Activated naive CD4-positive, alpha-beta T cell treated with anti-CD3 and anti-CD28 coated beads, Interleukin-2, amount 50 U/mL, for 24 hours (primary cell): ENCODE data around the gene FLACC1.

ENCODE experiments used
- H3K27ac Mint-ChIP-seq: one replicate; pipeline ENCODE4 v1.8.0; 2021; ENCODE audit warnings: mild to moderate bottlenecking, mixed read lengths
- H3K27me3 Mint-ChIP-seq: one replicate; pipeline ENCODE4 v1.8.0; 2021; ENCODE audit warnings: mixed read lengths
- H3K36me3 Mint-ChIP-seq: one replicate; pipeline ENCODE4 v1.8.0; 2021; ENCODE audit warnings: mixed read lengths
- H3K4me1 Mint-ChIP-seq: one replicate; pipeline ENCODE4 v1.8.0; 2021; ENCODE audit warnings: mixed read lengths
- H3K4me3 Mint-ChIP-seq: one replicate; pipeline ENCODE4 v1.8.0; 2021; ENCODE audit warnings: mild to moderate bottlenecking, mixed read lengths
- H3K9me3 Mint-ChIP-seq: one replicate; pipeline ENCODE4 v1.8.0; 2021; ENCODE audit warnings: mixed read lengths

FLACC1 gene

DNA sequence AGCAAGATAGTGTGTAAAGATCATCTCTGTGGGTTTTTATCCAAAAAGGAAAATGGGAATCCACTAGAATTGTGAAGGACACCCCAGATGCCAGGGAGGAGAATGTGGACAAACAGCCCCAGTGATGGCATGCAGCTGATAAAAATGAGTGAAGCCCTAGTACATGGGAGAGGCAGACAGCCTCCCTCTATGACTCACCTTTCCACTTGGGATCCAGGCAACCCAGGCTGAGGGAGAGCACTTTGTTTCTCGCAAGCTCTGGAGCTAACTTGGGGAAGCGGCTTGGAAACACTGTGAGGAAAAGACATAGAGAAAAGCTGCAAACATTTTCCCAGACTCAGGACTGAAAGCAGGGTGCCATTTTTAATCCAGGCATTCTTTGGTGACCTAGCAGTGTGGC is 5.3 kb upstream of the FLACC1 start:
- H3K27ac Mint-ChIP-seq = no peak overlapping the region
- H3K27me3 Mint-ChIP-seq = no peaks in the 10 kb centered on the region
- peaks cover 6% of the 10 kb centered on the region for H3K9me3 Mint-ChIP-seq
- peaks cover 48% of the 10 kb centered on the region for H3K4me1 Mint-ChIP-seq
- no peak overlapping the region for H3K4me3 Mint-ChIP-seq
- peaks cover 33% of the 10 kb centered on the region for H3K36me3 Mint-ChIP-seq

DNA sequence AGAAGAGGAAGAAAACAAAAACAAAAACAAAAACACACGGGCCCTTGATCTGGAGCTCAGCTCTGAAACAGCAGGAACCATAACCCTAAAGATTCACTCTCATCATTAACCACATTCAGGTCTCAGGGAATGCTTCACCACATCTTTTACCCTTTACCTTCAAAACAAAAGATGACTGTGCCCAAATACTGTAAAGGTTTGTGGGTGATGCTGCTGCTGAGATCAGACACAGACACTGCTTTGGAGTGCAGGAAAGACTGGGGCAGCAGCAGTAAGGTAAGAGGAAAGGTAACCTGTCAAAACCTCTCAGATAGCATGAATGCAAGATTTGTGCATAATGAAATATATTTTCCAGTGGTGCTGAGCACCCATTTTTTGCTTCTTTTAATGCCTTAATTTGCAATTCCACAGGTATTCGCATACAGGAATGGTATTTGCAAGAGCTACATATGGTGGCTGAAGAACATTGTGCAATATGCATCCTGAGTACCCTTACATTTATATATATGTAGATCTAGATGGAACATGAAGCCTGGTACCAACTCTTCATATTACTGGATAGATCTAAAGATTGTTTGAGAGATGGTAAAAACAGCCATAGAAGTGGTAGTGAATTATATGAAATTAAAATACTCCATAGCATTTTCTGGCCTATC is 4.1 kb upstream of the FLACC1 start:
- Mint-ChIP-seq H3K4me3 (no peak overlapping the region), H3K27me3 (no peaks in the 10 kb centered on the region)

DNA sequence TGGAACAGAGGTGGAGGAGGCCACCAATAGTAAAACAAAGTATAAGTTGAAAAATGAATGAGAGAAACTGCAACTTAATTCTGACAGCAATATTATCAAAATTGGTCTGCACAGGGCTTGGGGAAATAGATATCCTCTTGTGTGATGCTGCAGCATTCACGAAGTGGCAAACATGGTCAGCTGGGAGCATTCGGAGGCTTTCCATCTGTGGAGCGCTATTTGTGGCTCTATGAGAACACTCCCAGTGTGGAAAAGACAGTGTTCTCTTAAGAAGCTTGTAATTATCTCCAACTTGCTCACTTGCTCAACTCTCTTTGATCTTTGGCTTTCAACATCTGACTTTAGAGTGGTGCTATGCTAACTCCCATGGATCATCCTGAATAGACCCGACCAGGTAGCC is 3.1 kb upstream of the FLACC1 start:
- Mint-ChIP-seq H3K27me3 (no peaks in the 10 kb centered on the region), H3K9me3 (no peaks in the 10 kb centered on the region), H3K4me3 (peak overlapping the region; percentile 30), H3K36me3 (peaks cover 19% of the 10 kb centered on the region), H3K4me1 (peaks cover 48% of the 10 kb centered on the region), H3K27ac (no peak overlapping the region)

More for the DNA sequence above, 4.1 kb upstream of the FLACC1 start:
- Mint-ChIP-seq H3K27ac (peak overlapping the region; percentile 4), H3K36me3 (peaks cover 24% of the 10 kb centered on the region), H3K4me1 (peaks cover 48% of the 10 kb centered on the region), H3K9me3 (no peaks in the 10 kb centered on the region)

DNA sequence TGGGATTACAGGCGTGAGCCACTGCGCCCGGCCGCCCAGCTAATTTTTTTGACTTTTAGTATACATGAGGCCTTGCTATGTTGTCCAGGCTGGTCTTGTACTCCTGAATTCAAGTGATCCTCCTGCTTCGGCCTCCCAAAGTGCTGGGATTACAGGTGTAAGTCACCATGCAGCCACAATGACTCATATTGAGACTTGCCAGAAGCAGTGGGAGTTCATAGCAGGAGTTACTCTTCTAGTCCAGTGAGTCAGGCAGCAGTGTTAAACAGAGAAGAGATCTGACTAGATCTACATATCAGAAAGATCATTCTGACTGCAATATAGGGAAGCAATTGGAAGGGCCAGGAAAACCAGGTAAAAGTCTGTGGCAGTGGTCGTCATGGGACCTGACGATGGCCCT is 1.5 kb upstream of the FLACC1 start:
- peaks cover 12% of the 10 kb centered on the region for H3K36me3 Mint-ChIP-seq
- H3K4me1 Mint-ChIP-seq = peaks cover 40% of the 10 kb centered on the region
- H3K9me3 Mint-ChIP-seq = no peaks in the 10 kb centered on the region
- peak overlapping the region; percentile 23 for H3K4me3 Mint-ChIP-seq
- peak overlapping the region; percentile 14 for H3K27ac Mint-ChIP-seq
- no peaks in the 10 kb centered on the region for H3K27me3 Mint-ChIP-seq

DNA sequence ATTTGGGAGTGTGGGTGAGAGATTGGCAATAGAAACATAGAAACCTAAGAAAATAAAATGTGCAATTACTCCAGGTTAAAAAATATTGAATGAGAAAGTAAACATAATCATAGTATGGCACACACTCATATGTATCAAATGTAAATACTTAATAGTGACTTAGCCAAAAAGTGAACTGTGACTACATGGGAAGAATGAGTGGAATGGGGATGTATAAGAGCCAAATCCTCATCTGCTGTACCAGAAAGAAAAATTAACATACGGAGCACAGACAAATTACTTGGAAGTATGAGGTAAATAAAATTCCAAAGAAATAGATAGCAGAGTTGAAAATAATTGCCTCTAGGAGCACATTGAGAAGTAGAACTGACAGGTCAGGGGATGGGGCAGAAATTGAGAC is 4.0 kb downstream of the FLACC1 start:
- peaks cover 5% of the 10 kb centered on the region for H3K36me3 Mint-ChIP-seq
- no peak overlapping the region for H3K27ac Mint-ChIP-seq
- no peak overlapping the region for H3K4me3 Mint-ChIP-seq
- no peaks in the 10 kb centered on the region for H3K9me3 Mint-ChIP-seq
- H3K4me1 Mint-ChIP-seq = no peaks in the 10 kb centered on the region
- H3K27me3 Mint-ChIP-seq = no peaks in the 10 kb centered on the region

DNA sequence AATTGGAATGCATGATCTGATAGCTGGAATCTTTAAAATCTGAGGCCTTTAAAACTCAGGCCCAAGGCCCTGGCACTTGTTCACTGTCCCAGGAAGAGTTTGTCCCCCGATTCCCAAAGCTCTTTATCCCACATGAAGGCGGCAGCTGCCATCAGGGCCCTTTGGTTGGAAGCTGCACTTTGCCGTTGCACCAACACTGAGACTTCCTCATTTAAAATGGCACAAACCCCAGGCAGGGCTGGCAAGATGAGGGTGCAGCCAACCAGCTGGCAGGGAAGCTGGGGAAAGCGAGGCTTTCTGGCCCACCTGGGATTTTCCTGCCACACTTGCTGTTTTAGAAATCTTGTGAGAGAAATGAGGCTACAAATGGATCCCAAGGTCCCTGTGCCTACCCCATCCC is 6.3 kb downstream of the FLACC1 start:
- Mint-ChIP-seq H3K4me3 (no peak overlapping the region), H3K27ac (no peak overlapping the region), H3K27me3 (no peaks in the 10 kb centered on the region), H3K36me3 (peaks cover 7% of the 10 kb centered on the region), H3K4me1 (no peaks in the 10 kb centered on the region), H3K9me3 (no peaks in the 10 kb centered on the region)

DNA sequence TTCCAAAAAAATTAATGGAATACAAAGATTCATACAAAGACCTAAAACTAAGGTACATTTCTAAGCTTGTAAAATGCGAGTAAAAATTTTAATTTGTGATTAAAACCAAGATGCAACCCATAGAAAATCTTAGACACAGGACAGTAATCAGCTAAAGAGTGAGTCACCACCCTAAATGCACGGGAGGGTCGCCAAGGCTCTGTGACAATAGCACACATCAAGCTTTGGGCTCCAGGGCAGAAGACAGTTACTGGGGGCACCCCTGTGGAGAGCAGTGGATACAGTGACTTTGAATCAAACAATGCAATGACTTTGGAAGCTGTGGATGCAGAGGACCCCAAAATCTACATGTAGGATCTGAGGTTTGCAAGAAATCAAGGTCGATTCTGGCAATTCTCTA is 7.5 kb downstream of the FLACC1 start:
- Mint-ChIP-seq H3K9me3 (no peaks in the 10 kb centered on the region), H3K4me1 (no peaks in the 10 kb centered on the region), H3K27ac (no peak overlapping the region), H3K27me3 (no peaks in the 10 kb centered on the region), H3K36me3 (peaks cover 9% of the 10 kb centered on the region), H3K4me3 (no peak overlapping the region)

DNA sequence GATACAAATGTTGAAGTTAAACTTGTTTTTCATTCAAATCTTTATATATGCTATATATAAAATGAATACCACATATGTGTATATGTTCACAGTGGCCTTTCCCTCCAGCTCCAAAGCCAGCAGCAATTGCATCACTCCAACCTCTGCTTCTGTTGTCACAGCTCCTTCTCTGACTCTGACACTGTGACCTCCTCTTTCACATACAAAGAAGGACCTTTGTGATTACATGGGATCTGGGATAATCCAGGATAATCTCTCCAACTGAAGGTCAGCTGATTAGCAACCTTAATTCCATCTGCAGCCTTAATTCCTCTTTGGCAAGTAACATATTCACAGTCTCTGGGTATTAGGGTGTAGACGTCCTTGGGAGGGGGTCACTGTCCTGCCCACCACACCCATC is 8.4 kb downstream of the FLACC1 start:
- Mint-ChIP-seq H3K9me3 (no peaks in the 10 kb centered on the region), H3K4me1 (no peaks in the 10 kb centered on the region), H3K4me3 (no peak overlapping the region), H3K27me3 (no peaks in the 10 kb centered on the region), H3K36me3 (peaks cover 12% of the 10 kb centered on the region), H3K27ac (no peak overlapping the region)

DNA sequence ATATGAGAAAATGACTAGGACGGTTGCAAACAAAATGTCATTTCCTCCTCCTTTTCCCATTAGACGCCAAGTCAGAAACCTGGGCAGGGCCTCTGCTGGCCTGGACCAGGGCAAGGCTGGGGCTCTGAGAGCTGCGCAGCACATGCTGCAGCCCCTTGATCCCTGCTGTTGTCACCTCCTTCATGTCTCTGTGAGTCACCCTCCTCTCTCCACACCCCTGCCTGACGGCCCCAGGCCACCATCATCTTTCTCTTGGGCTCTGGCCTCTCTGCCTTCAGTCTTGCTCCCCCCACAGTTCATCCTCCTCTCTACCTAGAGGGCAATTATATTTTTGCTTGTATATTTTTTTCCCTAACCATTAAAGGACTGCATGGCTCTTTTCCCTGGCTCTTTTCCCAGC is 10.0 kb downstream of the FLACC1 start:
- Mint-ChIP-seq H3K4me3 (no peak overlapping the region), H3K36me3 (peaks cover 20% of the 10 kb centered on the region), H3K9me3 (no peaks in the 10 kb centered on the region), H3K27ac (no peak overlapping the region), H3K27me3 (no peaks in the 10 kb centered on the region), H3K4me1 (no peaks in the 10 kb centered on the region)

DNA sequence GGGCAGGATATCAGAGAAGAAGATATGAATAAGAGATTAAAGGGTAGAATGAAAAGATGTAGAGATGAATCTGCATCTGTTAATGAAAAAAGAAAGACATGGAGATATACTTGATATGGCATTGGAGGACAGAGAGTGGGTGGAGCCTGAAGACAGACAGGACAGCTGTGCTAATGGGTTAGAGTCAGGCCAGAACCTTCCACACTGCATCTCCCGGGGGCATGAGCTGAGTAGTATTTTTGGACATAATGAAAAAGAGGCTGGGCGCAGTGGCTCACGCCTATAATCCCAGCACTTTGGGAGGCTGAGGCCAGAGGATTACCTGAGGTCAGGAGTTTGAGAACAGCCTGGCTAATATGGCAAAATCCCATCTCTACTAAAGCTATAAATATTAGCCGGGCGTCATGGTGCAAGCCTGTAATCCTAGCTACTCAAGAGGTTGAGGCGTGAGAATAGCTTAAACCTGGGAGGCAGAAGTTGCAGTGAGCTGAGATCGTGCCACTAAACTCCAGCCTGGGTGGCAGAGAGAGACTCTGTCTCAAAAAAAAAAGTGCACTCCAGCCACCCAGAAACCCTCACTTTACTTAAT is 11.4 kb downstream of the FLACC1 start:
- H3K27me3 Mint-ChIP-seq = no peaks in the 10 kb centered on the region
- no peaks in the 10 kb centered on the region for H3K4me1 Mint-ChIP-seq
- H3K9me3 Mint-ChIP-seq = peaks cover 5% of the 10 kb centered on the region
- no peak overlapping the region for H3K4me3 Mint-ChIP-seq
- peaks cover 27% of the 10 kb centered on the region for H3K36me3 Mint-ChIP-seq
- no peak overlapping the region for H3K27ac Mint-ChIP-seq

DNA sequence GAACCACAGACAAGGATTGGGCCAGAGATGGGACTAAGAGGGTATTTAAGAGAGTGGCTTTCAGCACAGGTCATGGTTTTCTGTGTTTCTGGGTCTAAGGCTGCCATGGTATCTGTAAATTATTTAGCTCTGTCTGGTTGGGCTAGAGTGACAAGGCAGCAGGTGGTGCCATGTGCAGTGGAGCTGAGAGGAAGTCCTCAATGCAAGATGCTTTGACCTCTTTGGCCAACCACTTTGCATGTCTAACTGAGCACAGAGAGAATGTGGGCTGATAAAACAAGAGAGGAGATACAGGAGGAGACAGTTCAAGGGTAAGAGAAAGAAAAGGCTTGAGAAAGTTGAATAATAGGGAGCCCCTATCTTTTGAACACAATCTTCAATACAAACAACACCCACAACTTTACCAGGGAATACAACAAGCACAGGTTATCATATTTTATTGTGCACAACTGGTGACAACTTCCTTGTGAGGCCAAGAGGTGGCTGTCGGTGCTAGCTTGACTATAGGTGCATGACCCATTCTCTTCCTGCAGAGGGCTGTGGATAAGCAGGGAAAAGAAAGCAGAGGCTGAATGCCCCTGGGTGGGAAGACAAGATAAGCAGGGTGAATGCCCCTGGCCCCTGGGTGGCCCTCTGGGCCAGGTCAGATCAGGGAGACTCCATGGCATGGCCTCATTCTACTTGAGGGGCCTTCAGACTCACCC is 12.3 kb downstream of the FLACC1 start:
- Mint-ChIP-seq H3K4me3 (no peak overlapping the region), H3K36me3 (peaks cover 31% of the 10 kb centered on the region), H3K4me1 (peaks cover 4% of the 10 kb centered on the region), H3K27ac (no peak overlapping the region), H3K27me3 (no peaks in the 10 kb centered on the region), H3K9me3 (peaks cover 9% of the 10 kb centered on the region)

DNA sequence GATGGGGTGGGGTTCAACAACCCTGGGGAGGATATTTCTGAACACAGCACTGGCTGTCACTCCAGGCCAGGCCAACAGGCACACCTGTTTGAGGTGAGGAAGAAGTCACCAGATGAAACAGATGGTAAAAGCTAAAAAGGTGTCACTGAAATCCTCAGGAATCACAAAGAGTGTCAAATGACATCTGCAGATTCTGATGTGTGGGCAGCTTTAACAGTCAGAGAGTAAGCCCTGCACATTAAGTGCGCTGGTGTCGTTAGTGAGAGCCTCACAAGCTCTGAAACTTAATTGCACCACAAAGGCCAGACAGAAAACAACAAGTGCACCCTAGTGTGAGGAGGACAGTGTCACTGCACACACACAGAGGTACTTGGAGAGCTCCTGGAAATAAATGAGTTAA is 13.6 kb downstream of the FLACC1 start:
- Mint-ChIP-seq H3K36me3 (peaks cover 36% of the 10 kb centered on the region), H3K27me3 (no peaks in the 10 kb centered on the region), H3K4me3 (no peak overlapping the region), H3K9me3 (peaks cover 9% of the 10 kb centered on the region), H3K27ac (no peak overlapping the region), H3K4me1 (peaks cover 4% of the 10 kb centered on the region)

DNA sequence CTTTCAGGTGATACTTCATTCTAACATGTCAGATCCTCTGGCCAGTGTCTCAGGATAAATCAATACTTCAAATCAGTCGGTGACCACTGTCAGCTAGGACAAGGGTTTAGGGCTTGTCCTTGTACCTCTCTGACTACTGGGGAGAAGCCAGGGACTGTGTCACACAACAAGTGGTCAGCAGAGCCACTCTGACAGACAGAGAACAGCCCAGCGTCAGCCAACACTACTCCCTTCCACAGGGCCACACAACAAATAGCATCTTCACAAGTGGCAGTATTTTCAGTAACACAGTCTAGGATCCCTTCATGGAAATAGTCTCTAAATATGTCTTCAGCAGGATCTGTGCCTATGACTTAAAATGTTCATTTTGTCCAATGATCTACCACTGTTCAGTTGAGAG is 14.2 kb downstream of the FLACC1 start:
- no peak overlapping the region for H3K27ac Mint-ChIP-seq
- no peaks in the 10 kb centered on the region for H3K27me3 Mint-ChIP-seq
- H3K4me1 Mint-ChIP-seq = peaks cover 4% of the 10 kb centered on the region
- H3K9me3 Mint-ChIP-seq = peaks cover 9% of the 10 kb centered on the region
- H3K36me3 Mint-ChIP-seq = peaks cover 36% of the 10 kb centered on the region
- H3K4me3 Mint-ChIP-seq = no peak overlapping the region

DNA sequence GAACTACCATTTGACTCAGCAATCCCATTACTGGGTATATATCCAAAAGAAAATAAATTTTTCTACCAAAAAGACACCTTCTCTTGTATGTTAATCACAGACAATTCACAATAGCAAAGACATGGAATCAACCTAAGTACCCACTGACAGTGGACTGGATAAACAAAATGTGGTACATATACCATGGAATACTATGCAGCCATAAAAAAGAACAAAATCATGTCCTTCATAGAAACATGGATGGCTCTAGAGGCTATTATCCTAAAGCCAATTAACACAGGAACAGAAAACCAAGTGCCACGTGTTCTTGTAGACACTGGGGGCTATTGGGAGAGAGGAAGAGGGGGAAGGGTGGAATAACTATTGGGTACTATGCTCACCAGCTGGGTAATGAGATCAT is 27.7 kb downstream of the FLACC1 start:
- Mint-ChIP-seq H3K27ac (no peak overlapping the region), H3K4me3 (no peak overlapping the region), H3K36me3 (peaks cover 27% of the 10 kb centered on the region), H3K9me3 (peaks cover 12% of the 10 kb centered on the region), H3K4me1 (peaks cover 14% of the 10 kb centered on the region), H3K27me3 (no peaks in the 10 kb centered on the region)

DNA sequence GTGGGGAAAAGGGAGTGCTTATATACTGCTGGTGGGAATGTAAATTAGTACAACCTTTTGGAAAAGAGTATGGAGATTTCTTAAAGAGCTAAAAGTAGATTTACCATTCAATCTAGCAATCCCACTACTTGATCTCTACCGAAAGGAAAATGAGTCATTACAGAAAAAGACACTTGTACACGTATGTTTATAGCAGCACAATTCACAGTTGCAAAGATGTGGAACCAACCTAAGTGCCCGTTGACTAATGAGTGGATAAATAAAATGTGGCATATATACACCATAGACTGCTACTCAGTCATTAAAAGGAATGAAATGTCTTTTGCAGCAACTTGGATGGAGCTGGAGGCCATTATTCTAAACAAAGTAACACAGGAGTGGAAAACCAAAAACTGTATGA is 29.5 kb downstream of the FLACC1 start:
- Mint-ChIP-seq H3K36me3 (peaks cover 34% of the 10 kb centered on the region), H3K27me3 (no peaks in the 10 kb centered on the region), H3K4me1 (peaks cover 14% of the 10 kb centered on the region), H3K27ac (no peak overlapping the region), H3K9me3 (peaks cover 17% of the 10 kb centered on the region), H3K4me3 (no peak overlapping the region)

DNA sequence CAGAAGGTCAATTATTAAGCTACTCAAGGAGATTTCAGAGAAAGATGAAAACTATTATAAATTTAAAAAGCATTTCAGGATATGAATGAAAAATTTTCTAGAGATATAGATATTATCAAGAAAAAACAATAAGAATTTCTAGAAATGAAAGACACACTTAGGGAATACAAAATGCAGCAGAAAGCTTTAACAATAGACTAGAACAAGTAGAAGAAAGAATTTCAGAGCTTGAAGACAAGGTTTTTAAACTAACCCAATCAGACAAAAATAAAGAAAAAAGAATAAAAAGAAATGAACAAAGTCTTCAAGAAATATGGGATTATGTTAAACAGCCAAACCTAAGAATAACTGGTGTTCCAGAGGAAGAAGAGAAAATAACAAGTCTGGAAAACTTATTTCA is 34.4 kb downstream of the FLACC1 start:
- peaks cover 33% of the 10 kb centered on the region for H3K9me3 Mint-ChIP-seq
- no peaks in the 10 kb centered on the region for H3K27me3 Mint-ChIP-seq
- no peaks in the 10 kb centered on the region for H3K4me1 Mint-ChIP-seq
- H3K36me3 Mint-ChIP-seq = peaks cover 53% of the 10 kb centered on the region
- no peak overlapping the region for H3K4me3 Mint-ChIP-seq
- no peak overlapping the region for H3K27ac Mint-ChIP-seq
